Amniotic epithelial cell (primary cell): ENCODE results near the gene GADD45B.
A peak's percentile ranks its signal among the peaks of the same experiment; 100 is the strongest.
"Not testable (repeated sequence)": the region's sequence is repeated elsewhere in the genome, so short reads cannot be mapped to it uniquely, and the experiment has no call there.

Source experiments
- DNase-seq: peaks from one replicate; pipeline ENCODE4 v3.0.0-alpha.2; 2010; ENCODE audit warnings: low read depth

GADD45B gene

GRCh38 chr19:2444251-2445002 lies 31.5 kb upstream of the GADD45B start:
- no peak for DNase-seq

DNA sequence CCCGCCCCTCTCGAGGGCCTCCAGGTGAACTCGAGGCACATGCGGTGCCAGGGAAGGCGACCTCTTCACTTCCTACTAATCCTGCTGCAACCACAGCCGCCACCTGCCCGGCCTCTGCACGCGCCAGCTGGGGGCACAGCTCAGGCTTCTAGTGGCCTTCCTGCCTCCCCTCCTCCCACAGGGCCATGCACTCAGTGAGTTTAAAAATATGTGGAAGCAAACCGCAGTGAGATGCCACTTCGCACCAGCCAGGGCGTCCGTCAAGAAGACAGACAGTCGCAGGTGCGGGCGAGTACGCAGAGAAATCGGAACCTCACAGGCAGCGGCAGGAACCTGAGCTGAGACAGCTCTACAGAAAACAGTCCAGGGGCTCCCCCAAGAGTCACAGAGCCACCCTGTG lies 29.5 kb upstream of the GADD45B start:
- peak; percentile 54 for DNase-seq

- DNase-seq = peak; percentile 54
Measured at GRCh38 chr19:2449019-2449418, 26.9 kb upstream of the GADD45B start.

- no peak for DNase-seq
Measured at GRCh38 chr19:2451138-2451537, 24.8 kb upstream of the GADD45B start.

DNA sequence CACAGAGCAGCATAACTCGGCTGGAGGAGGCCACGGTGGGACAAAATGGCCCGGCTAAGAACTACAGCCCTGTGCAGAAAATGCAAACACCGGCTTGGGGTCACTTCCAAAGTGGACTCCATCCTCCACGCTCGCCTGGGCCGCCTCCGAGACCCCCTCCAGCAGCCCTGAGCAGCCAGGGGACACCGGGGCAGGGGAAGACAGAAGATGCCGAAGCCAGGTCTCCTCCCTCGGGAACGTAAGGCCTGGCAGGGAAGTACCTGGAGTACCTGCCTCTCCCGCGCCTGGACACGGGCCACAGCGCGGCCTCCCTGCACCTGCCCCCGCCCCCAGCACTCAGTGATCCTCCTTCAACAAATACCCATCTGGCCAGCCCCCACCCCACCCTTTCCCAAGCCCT lies 24.2 kb upstream of the GADD45B start:
- DNase-seq = no peak

DNA sequence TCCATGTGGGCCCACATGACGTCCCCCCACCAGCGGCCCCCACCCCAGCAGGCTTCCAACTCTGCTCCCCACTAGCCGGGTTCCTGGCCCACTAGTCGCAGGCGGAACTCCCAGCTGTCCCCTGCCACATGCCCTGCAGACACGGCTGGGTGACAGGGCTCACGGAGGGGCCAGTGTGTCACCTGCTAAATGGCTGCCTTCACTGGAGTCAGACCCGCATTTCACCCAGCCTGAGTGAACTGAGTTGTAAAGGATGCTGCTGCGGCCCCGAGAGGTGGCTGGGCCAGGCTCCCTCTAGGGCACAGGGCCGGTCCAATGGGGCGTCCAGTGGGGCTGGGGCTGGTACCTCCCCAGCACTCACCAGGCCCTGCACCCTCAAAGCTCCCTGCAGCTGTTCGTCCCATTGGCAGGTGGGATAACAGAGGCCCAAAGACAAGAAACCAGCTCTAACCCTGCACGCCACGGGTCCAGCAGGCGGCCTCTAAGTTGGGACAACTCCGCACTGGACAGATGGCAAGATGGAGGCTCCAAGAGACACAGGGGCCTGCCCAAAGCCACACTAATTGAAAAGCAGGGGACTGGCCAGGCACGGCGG lies 22.4 kb upstream of the GADD45B start:
- no peak for DNase-seq

DNA sequence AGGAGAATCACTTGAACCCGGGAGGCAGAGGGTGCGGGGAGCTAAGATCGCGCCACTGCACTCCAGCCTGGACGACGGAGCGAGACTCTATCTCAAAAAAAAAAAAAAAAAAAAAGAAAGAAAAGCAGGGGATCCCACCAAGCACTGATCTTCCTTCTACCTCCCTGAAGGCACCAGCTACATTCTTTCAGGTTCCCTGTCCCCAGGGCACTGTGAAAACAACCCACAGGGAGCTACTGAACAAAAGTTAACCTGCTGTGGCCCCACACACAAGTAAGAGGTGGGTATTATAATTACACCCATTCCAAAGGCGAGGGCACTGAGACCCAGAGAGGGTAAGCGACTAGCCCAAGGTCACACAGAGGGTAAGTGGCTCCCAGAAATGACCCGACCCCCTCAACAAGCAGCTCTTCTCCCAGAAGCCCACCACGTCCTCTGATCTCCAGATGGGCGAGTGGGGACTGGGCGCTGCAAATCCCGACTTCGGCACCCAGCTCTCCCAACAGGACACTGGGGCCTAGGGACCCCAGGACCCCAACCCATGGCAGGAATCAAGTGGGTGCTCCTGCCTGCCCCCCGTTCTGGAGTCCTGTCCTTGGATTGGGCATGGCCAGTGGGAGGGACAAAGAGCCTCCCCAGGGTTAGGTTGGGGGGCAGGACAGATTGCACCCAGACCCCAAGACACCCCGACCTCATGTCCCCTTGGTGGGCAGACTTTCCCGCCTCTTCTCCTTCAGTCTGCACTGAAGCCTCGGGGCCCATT lies 21.5 kb upstream of the GADD45B start:
- DNase-seq = no peak

DNA sequence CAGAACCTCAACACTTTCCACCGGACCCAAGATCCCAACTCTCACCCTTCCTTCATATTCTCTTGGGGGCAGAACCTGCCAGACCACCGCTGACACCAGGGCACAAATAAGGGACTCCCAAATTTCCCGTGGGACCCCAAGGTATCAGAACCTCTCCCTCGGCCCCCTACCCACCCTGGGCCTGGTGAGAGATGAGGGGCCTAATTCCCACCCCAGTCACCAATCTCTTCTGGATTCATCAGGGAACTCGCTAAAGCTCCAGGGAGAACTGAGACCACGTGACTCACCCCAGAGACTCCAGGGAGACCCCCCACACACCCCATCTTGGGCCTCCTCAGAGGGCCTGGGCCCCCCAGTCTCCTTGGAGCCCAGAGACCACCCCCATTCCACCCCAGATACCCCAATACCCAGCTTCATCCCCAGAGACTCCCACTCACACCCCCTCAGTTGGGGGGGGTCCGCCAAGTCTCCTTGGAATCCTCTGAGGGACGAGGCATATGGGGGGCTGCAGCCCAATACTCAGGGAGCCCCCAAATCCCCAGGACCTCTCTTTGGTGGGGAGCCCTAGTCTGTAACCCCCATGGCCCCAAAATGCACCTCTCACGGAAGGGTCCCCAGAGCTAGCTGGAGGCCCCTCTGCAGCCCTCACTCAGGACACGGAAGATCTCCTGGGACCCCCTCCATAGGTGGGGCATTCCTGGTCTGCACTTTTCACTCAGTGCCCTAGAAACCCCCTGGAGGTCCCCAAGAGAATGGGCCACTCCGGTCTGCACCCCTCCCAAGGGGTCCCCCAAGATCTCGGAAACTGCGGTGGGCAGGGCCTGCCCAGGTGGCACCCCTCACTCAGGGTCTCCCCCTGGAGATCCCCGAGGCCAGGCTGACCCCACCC lies 20.7 kb upstream of the GADD45B start:
- DNase-seq = no peak

DNA sequence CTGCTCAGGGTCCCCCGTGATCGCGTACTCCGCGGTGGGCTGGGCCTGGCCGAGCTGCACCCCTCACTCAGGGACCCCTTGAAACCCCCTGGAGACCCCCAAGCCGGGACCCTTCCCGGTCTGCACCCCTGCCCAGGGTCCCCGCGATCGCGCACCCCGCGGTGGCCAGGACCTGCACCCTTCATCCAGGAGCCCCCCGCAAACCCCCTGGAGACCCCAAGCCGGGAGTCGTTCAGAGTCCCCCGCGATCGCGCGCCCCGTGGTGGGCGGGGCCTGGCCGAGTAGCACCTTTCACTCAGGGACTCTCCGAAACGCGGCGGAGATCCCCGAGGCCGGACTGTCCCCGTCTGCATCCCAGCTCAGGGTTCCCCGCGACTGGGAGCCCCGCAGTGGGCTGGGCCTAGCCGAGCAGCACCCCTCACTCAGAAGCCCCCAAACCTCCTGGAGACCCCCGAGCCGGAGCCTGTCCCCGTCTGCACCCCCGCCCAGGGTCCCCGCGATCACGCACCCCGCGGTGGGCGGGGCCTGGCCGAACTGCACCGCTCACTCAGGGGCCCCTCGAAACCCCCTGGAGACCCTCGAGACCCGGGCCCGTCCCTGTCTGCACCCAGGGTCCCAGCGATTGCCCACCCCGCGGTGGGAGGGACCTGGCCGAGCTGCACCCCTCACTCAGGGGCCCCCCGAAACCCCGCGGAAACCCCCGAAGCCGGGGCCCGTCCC lies 19.9 kb upstream of the GADD45B start:
- no peak for DNase-seq

DNA sequence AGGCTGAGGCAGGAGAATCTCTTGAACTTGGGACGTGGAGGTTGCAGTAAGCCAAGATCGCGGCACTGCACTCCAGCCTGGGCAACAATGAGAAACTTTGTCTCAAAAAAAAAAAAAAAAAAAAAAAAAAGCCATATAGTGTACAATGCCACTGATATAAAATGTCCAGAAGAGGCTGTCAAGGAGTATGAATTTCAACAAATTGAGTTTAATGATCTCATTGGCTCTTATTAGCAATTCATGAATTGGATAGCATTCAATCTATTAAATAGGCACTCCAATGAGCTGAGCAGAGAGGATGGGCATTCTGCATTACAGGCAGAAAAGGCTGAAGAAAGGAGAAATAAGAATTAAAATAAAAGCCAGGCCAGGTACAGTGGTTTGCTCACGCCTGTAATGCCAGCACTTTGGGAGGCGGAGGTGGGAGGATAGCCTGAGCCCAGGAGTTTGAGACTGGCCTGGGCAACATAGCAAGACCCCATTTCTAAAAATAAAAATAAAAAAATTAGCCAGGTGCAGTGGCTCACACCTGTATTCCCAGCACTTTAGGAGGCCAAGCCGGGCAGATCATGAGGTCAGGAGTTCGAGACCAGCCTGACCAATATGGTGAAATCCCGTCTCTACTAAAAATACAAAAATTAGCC lies 18.4 kb upstream of the GADD45B start:
- DNase-seq = no peak

DNA sequence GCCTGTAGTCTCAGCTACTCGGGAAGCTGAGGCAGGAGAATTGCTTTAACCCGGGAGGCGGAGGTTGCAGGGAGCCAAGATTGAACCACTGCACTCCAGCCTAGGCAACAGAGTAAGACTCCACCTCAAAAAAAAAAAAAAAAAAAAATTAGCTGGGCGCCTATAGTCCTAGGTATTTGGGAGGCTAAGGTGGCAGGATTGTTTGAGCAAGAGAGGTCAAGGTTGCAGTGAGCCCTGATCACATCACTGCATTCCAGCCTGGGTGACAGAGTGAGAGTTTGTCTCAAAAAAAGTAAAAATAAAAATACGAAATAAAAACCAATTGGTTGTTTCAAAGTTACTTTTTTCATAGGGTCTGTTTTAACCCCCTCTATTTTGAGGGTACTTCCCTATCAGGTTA lies 17.9 kb upstream of the GADD45B start:
- DNase-seq = no peak

- DNase-seq = not testable (repeated sequence)
Measured at GRCh38 chr19:2458776-2459175, 17.2 kb upstream of the GADD45B start.

DNA sequence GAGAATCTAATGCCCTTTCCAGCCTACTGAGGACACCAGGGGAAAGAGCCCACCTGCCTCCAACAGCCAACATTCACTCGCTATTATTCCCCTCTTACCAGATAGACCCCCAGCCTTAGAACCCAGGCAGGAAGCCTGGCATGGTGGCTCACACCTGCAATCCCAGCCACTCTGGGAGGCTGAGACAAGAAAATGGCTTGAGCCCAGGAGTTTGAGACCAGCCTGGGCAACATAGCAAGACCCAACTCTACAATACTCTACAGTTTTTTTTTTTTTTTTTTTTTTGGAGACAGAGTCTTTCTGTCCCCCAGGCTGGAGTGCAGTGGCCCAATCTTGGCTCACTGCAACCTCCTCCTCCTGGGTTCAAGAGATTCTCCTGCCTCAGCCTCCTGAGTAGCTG lies 15.7 kb upstream of the GADD45B start:
- DNase-seq = no peak

GRCh38 chr19:2461751-2462634 lies 13.9 kb upstream of the GADD45B start:
- peak; percentile 43 for DNase-seq

- DNase-seq = peak; percentile 99
Measured at GRCh38 chr19:2462635-2463421, 13.1 kb upstream of the GADD45B start.

DNA sequence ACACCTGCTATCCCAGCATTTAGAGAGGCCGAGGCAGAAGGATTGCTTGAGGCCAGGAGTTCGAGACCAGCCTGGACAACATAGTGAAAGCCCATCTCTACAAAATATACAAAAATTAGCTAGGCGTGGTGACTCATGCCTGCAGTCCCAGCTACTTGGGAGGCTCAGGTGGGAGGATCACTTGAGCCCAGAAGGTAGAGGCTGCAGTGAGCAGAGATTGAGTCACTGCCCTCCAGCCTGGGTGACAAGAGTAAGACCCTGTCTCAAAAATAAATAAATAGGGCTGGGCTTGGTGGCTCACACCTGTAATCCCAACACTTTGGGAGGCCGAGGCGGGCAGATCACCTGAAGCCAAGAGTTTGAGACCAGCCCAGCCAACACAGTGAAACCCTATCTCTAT lies 12.2 kb upstream of the GADD45B start:
- DNase-seq = not testable (repeated sequence)

DNA sequence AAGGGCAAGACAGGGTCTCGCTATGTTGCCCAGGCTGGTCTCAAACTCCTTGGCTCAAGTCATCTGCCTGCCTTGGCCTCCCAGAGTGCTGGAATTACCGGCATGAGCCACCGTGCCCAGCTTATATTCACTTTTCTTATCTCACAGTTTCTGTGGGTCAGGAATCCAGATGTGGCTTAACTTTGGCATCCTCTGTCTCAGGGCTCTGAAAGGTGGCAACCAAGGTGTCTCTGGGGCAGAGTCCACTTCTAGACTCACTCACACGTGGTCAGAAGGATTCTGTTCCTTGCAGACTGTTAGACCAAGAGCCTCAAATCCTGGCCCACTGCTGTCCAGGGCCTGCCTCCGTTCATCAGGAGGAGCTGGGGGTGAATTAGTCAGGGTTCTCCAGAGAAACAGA lies 11.5 kb upstream of the GADD45B start:
- no peak for DNase-seq

GRCh38 chr19:2468596-2468995 lies 7.3 kb upstream of the GADD45B start:
- DNase-seq = no peak
